Heart left ventricle (tissue), 16 donors: ENCODE data around the gene PSMD14. TPM values are rescaled to one million over a fixed set of nuclear protein-coding genes. Genes with fewer than 3 reads are reported as not detected.

Experiments used
- ATAC-seq, 4 donors: fragments of 200-7000 bp; cut with Tn5 transposase; one replicate each; pipeline ENCODE4 v1.9.1; 2020 to 2022; ENCODE audit warnings: moderate library complexity in 4 of 4, mild to moderate bottlenecking in 3 of 4, moderate number of reproducible peaks in 1 of 4
- DNase-seq, 5 donors: peaks; one replicate each; pipeline ENCODE4 v3.0.0-alpha.2; 2020
- H3K27ac ChIP-seq, 12 donors: fragments of 200-600 bp; sonication (generic) in 4 of 12; one replicate each; pipeline versions ENCODE4 v1.5.0 to v1.8.0; 2016 to 2022; ENCODE audit warnings: mild to moderate bottlenecking in 2 of 12
- H3K27me3 ChIP-seq, 9 donors: fragments of 200-600 bp; sonication (generic) in 2 of 9; one replicate each; pipeline versions ENCODE4 v1.5.1 to v1.8.0; 2016 to 2022; ENCODE audit warnings: mild to moderate bottlenecking in 3 of 9
- H3K36me3 ChIP-seq, 9 donors: fragments of 200-600 bp; sonication (generic) in 2 of 9; one replicate each; pipeline versions ENCODE4 v1.5.0 to v1.8.0; 2018 to 2022; ENCODE audit warnings: mild to moderate bottlenecking in 2 of 9
- H3K4me1 ChIP-seq, 12 donors: fragments of 200-600 bp; sonication (generic) in 4 of 12; one replicate each; pipeline versions ENCODE4 v1.5.0 to v1.8.0; 2016 to 2022; ENCODE audit warnings: mild to moderate bottlenecking in 3 of 12
- H3K4me3 ChIP-seq, 12 donors: fragments of 200-600 bp; sonication (generic) in 4 of 12; one replicate each; pipeline versions ENCODE4 v1.5.0 to v1.8.0; 2017 to 2022; ENCODE audit warnings: mild to moderate bottlenecking in 9 of 12, moderate library complexity in 4 of 12
- H3K9me3 ChIP-seq, 12 donors: fragments of 200-600 bp; sonication (generic) in 4 of 12; one replicate each; pipeline versions ENCODE4 v1.5.0 to v1.8.0; 2016 to 2022; ENCODE audit warnings: mild to moderate bottlenecking in 1 of 12
- CTCF ChIP-seq, 12 donors: fragments of 200-600 bp; sonication (generic) in 4 of 12; IDR thresholded peaks; one replicate each; pipeline versions ENCODE4 v1.5.0 to v1.8.0; 2018 to 2022; ENCODE audit warnings: antibody characterized with exemption in 12 of 12, mild to moderate bottlenecking in 5 of 12
- POLR2A ChIP-seq, 2 donors: fragments of 450-650 bp; IDR thresholded peaks; one replicate each; pipeline ENCODE4 v1.6.1; 2017; ENCODE audit warnings: antibody characterized with exemption in 2 of 2, mild to moderate bottlenecking in 2 of 2, moderate library complexity in 2 of 2
- WGBS, 4 donors: extraction: QIAGEN DNeasy Blood & Tissue Kit in 2 of 4; methylation state at CpG; one replicate each; pipeline versions ENCODE4 v1.1.5 to v1.1.7; 2013 to 2018; 5-methylcytosine and 5-hydroxymethylcytosine counted together
- intact Hi-C, 10 donors: fragments of 100-400 bp; cut with DNase I; formaldehyde crosslinking; loops; one replicate each; pipeline versions ENCODE4 v1.11.1 to v1.14.2; 2022
- polyA plus RNA-seq, 2 donors: library from polyadenylated mRNA; stranded (reverse); fragments of 200-250 nt; gene quantifications; one replicate each; pipeline ENCODE4 v1.2.3, GENCODE V29; 2013
- total RNA-seq, 9 donors: library from RNA; depleted of rRNA in 2 of 9; stranded (reverse); fragments of >200 nt in 2 of 9; fragmentation: NEBNext Ultra II Directional in 3 of 9; extraction: Animal tissue kit (Norgen Biotek cat#: 25700) in 3 of 9; gene quantifications; one replicate each; pipeline versions ENCODE4 v1.1.0 to v1.2.4, GENCODE V29; 2016 to 2023
- donor health status: ischemic (EF 13 %, LVEDD 7.1; RV severe dilation, severe dysfunction).
- donor health status: healthy with polysubstance abuse.
- donor health status: DM: no; HTN: yes; CAD: no.
- donor health status: DM: no; HTN: no; CAD: no.
- donor health status: ischemic (EF 25% LVEDD 6.9; RV normal size, moderate dysfunction).
- donor health status: ischemic (EF 25% LVEDD 5.7; RV mildly dilated, moderate dysfunction).
- donor health status: healthy.
- donor health status: DM: yes; HTN: yes; CAD: no.
- donor health status: ischemic (EF 35%, LVEDD 5.7; RV mildly dilated, moderate dysfunction).
- donor health status: nonischemic (EF 11% LVEDD 7.7; RV severe dilation, severe dysfunction).
- donor health status: DM: yes; HTN: yes; CAD: no.
- donor health status: PGD.
- donor health status: ischemic (EF 29% LVEDD 5.4; RV normal size, mild dysfunction).
- donor health status: nonischemic (EF 23%, LVEDD 6.1; RV moderate dilation, normal function).

The PSMD14 gene
- total and polyA plus RNA-seq, 11 donors, result 22.9 to 87.7 (median 46.1) TPM

GRCh38 chr2:161436411-161436810 lies 128.2 kb downstream of the PSMD14 start:
- intact Hi-C loops, result no loop called here
- DNase-seq, result no peak
- ATAC-seq, result no peak
- no peak overlapping the region for H3K27ac ChIP-seq
- 77 to 90% (median 79%) methylated on average over 3 of the region's 3 CpGs for WGBS, 4 donors
- H3K9me3 ChIP-seq, result peaks cover 0 to 15% (median 0%) of the 10 kb centered on the region in 12 donors
- TF ChIP-seq CTCF (IDR thresholded peaks at IDR 0.05) (no peak), POLR2A (IDR thresholded peaks at IDR 0.05) (no peak)
- no peak overlapping the region for H3K4me3 ChIP-seq
- H3K36me3 ChIP-seq, result no peaks in the 10 kb centered on the region
- H3K4me1 ChIP-seq, result no peaks in the 10 kb centered on the region
- peaks cover 0 to 84% (median 21%) of the 10 kb centered on the region in 9 donors for H3K27me3 ChIP-seq

DNA sequence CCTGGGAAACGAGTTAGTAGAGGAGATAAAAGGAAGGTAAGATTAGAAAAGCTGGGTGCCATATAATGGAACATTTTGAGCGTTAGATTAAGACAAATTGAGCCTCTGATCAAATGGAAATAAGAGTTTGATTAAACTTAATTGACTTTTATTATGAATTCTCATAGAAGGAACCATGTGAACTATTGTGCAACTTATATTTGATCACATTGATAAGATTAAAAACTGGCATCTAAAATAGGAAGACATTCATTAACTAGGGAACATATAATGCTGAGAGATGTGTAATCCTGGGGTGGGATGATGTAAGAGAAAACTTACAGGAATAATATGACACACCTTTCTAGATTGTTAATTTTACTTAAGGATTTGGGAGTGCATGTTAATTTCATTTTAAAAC lies 130.4 kb downstream of the PSMD14 start:
- H3K27me3 ChIP-seq, result peaks cover 0 to 76% (median 10%) of the 10 kb centered on the region in 9 donors
- peaks cover 0 to 15% (median 0%) of the 10 kb centered on the region in 12 donors for H3K9me3 ChIP-seq
- no peak overlapping the region for H3K27ac ChIP-seq
- H3K4me1 ChIP-seq, result no peaks in the 10 kb centered on the region
- WGBS, 4 donors, result 40 to 55% (median 50%) methylated on average over 2 of the region's 2 CpGs
- no peak for DNase-seq
- intact Hi-C loops, result no loop called here
- no peak overlapping the region for H3K4me3 ChIP-seq
- TF ChIP-seq CTCF (IDR thresholded peaks at IDR 0.05) (no peak), POLR2A (IDR thresholded peaks at IDR 0.05) (no peak)
- no peaks in the 10 kb centered on the region for H3K36me3 ChIP-seq
- ATAC-seq, result no peak

DNA sequence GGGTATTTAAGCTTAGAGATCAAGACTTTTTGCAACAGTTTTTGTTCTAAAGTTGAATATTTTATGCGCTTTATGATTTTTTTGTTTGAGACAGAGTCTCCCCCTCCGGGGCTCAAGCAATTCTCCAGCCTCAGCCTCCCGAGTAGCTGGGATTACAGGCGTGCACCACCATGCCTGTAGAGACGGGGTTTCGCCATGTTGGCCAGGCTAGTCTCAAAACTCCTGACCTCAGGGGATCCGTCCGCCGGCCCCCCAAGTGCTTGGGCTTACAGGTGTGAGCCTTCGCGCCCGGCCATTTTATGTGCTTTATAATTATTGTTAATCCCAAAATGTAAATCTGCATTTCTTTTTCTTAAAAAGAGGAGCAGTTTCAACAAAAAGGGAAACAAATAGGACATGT lies 136.9 kb downstream of the PSMD14 start:
- no peaks in the 10 kb centered on the region for H3K4me1 ChIP-seq
- TF ChIP-seq CTCF (IDR thresholded peaks at IDR 0.05) (no peak), POLR2A (IDR thresholded peaks at IDR 0.05) (no peak)
- H3K36me3 ChIP-seq, result no peaks in the 10 kb centered on the region
- no peak overlapping the region for H3K4me3 ChIP-seq
- intact Hi-C loops, result no loop called here
- H3K27ac ChIP-seq, result no peak overlapping the region
- 90 to 96% (median 93%) methylated on average over 12 of the region's 12 CpGs for WGBS, 4 donors
- DNase-seq, result no peak
- peaks cover 0 to 42% (median 10%) of the 10 kb centered on the region in 9 donors for H3K27me3 ChIP-seq
- no peaks in the 10 kb centered on the region for H3K9me3 ChIP-seq
- no peak for ATAC-seq

GRCh38 chr2:161448431-161448830 lies 140.2 kb downstream of the PSMD14 start:
- Histone ChIP-seq H3K36me3 (no peaks in the 10 kb centered on the region), H3K4me3 (no peak overlapping the region), H3K4me1 (no peaks in the 10 kb centered on the region), H3K9me3 (no peaks in the 10 kb centered on the region), H3K27me3 (peaks cover 0 to 22% (median 0%) of the 10 kb centered on the region in 9 donors), H3K27ac (no peak overlapping the region)
- ATAC-seq, result no peak
- TF ChIP-seq CTCF (IDR thresholded peaks at IDR 0.05) (no peak), POLR2A (IDR thresholded peaks at IDR 0.05) (no peak)
- intact Hi-C loops, result no loop called here
- DNase-seq, result no peak

Other genes with a start within 250 kb of the PSMD14 start
- 10 to 100 TPM; 21.5 to 58.5 (median 32.4) TPM for gene TANK, start 148.0 kb upstream of the PSMD14 start, total RNA-seq
- 10 to 100 TPM; 15.4 to 33.0 TPM for gene TANK, start 148.0 kb upstream of the PSMD14 start, polyA plus RNA-seq
- 1 to 10 TPM in 1 of 9 donors, not detected in 8; 1.0 TPM for gene TBR1, start 107.9 kb downstream of the PSMD14 start, total RNA-seq
- gene TBR1, start 107.9 kb downstream of the PSMD14 start, polyA plus RNA-seq, result not detected